HepG2 (cell line): ENCODE measurements around the gene MUTYH. TPM values are rescaled to one million over a fixed set of nuclear protein-coding genes. Genes with fewer than 3 reads are reported as not detected.

Experiments used
- CEBPB ChIP-seq: IDR thresholded peaks from 2 replicates; pipeline ENCODE4 v1.6.1; 2011; ENCODE audit warnings: low read depth, low read length, improper control_type of control experiment, borderline replicate concordance
- CHD2 ChIP-seq: IDR thresholded peaks from 2 replicates; pipeline ENCODE4 v1.6.1; 2011; ENCODE audit warnings: low read depth, low read length, improper control_type of control experiment
- FOXK2 ChIP-seq: fragments of 450-650 bp; IDR thresholded peaks from 2 replicates; pipeline ENCODE4 v1.6.1; 2016
- FOXP4 ChIP-seq: sonication (generic); formaldehyde crosslinking; IDR thresholded peaks from 2 replicates; pipeline ENCODE4 v1.4.0; 2020; ENCODE audit warnings: missing genetic modification reagents
- MED1 ChIP-seq: sonication (generic); formaldehyde crosslinking; IDR thresholded peaks from 2 replicates; pipeline ENCODE4 v1.4.0; 2020; ENCODE audit warnings: missing genetic modification reagents
- NPAS2 ChIP-seq: sonication (generic); formaldehyde crosslinking; IDR thresholded peaks from 2 replicates; pipeline ENCODE4 v1.8.0; 2022; ENCODE audit warnings: mild to moderate bottlenecking, missing genetic modification reagents, borderline replicate concordance
- PAWR ChIP-seq: sonication (generic); formaldehyde crosslinking; IDR thresholded peaks from 2 replicates; pipeline ENCODE4 v1.4.0; 2020; ENCODE audit warnings: missing genetic modification reagents, mild to moderate bottlenecking, borderline replicate concordance
- RAD51 ChIP-seq: fragments of 450-650 bp; IDR thresholded peaks from 2 replicates; pipeline ENCODE4 v1.6.1; 2016; ENCODE audit warnings: borderline replicate concordance
- RBAK ChIP-seq: sonication (generic); formaldehyde crosslinking; IDR thresholded peaks from 2 replicates; pipeline ENCODE4 v1.5.1; 2020; ENCODE audit warnings: mild to moderate bottlenecking, missing genetic modification reagents
- SALL2 ChIP-seq: sonication (generic); formaldehyde crosslinking; IDR thresholded peaks from 2 replicates; pipeline ENCODE4 v1.8.1; 2023; ENCODE audit warnings: mild to moderate bottlenecking, missing genetic modification reagents, inconsistent platforms
- SIX4 ChIP-seq: sonication (generic); formaldehyde crosslinking; IDR thresholded peaks from 2 replicates; pipeline ENCODE4 v1.4.0; 2020; ENCODE audit warnings: missing genetic modification reagents
- SMC3 ChIP-seq: IDR thresholded peaks from 2 replicates; pipeline ENCODE4 v1.6.1; 2011; ENCODE audit warnings: low read length, improper control_type of control experiment
- YEATS2 ChIP-seq: sonication (generic); formaldehyde crosslinking; IDR thresholded peaks from 2 replicates; pipeline ENCODE4 v1.4.0; 2020; ENCODE audit warnings: missing genetic modification reagents, borderline replicate concordance
- ZBTB43 ChIP-seq: sonication (generic); formaldehyde crosslinking; conservative IDR thresholded peaks from 2 replicates; pipeline ENCODE4 v1.4.0; 2020; ENCODE audit warnings: missing genetic modification reagents
- ZBTB8A ChIP-seq: sonication (generic); formaldehyde crosslinking; IDR thresholded peaks from 2 replicates; pipeline ENCODE4 v1.4.0; 2020; ENCODE audit warnings: mild to moderate bottlenecking, low read depth, missing genetic modification reagents, borderline replicate concordance
- ZFP91 ChIP-seq: sonication (generic); formaldehyde crosslinking; IDR thresholded peaks from 2 replicates; pipeline ENCODE4 v1.9.0; 2022; ENCODE audit warnings: missing genetic modification reagents, mild to moderate bottlenecking, borderline replicate concordance
- ZNF12 ChIP-seq: sonication (generic); formaldehyde crosslinking; IDR thresholded peaks from 2 replicates; pipeline ENCODE4 v1.5.0; 2020; ENCODE audit warnings: missing genetic modification reagents
- ZNF180 ChIP-seq: sonication (generic); formaldehyde crosslinking; IDR thresholded peaks from 2 replicates; pipeline ENCODE4 v1.4.0; 2020; ENCODE audit warnings: low read depth, missing genetic modification reagents, borderline replicate concordance
- ZNF296 ChIP-seq: sonication (generic); formaldehyde crosslinking; conservative IDR thresholded peaks from 2 replicates; pipeline ENCODE4 v1.5.0; 2020; ENCODE audit warnings: mild to moderate bottlenecking, missing genetic modification reagents
- ZNF549 ChIP-seq: sonication (generic); formaldehyde crosslinking; IDR thresholded peaks from 2 replicates; pipeline ENCODE4 v1.5.0; 2020; ENCODE audit warnings: missing genetic modification reagents
- ZNF564 ChIP-seq: sonication (generic); formaldehyde crosslinking; IDR thresholded peaks from 2 replicates; pipeline ENCODE4 v1.8.1; 2023; ENCODE audit warnings: mild to moderate bottlenecking, missing genetic modification reagents
- ZSCAN20 ChIP-seq: sonication (generic); formaldehyde crosslinking; IDR thresholded peaks from 2 replicates; pipeline ENCODE4 v1.4.0; 2020; ENCODE audit warnings: missing genetic modification reagents, mild to moderate bottlenecking, borderline replicate concordance
- polyA plus RNA-seq, 8 experiments: library from polyadenylated mRNA; depleted of rRNA in 3 of 8; stranded (reverse) in 7 of 8; unstranded in 1 of 8; fragments of >200 nt; fragmentation: Illumina TruSeq in 4 of 8; extraction: Trizol in 4 of 8; gene quantifications; 2 replicates each; pipeline versions ENCODE4 v1.2.1 to v1.2.3, GENCODE V29; 2011 to 2016; ENCODE audit warnings: low read depth in 4 of 8, missing spikeins in 1 of 8, mixed read lengths in 1 of 8; ENCODE audit not compliant: insufficient read depth in 1 of 8
- total RNA-seq, 5 experiments: library from RNA; depleted of rRNA; stranded (reverse); fragments of >200 nt; fragmentation: Illumina TruSeq; extraction: Trizol; gene quantifications; 2 replicates each; pipeline ENCODE4 v1.2.3, GENCODE V29; 2016; ENCODE audit warnings: low read depth in 1 of 5
- TF ChIP-seq, protein P1 (sequence below): sonication (generic); formaldehyde crosslinking; IDR thresholded peaks from 2 replicates; pipeline ENCODE4 v1.5.1; 2020; ENCODE audit warnings: mild to moderate bottlenecking, missing genetic modification reagents

MUTYH gene
- total and polyA plus RNA-seq, 2 of the 13 experiments (the other 11 are each of a cell fraction or from before 2014, with no cell fraction given), result 16.3 to 17.1 TPM

DNA sequence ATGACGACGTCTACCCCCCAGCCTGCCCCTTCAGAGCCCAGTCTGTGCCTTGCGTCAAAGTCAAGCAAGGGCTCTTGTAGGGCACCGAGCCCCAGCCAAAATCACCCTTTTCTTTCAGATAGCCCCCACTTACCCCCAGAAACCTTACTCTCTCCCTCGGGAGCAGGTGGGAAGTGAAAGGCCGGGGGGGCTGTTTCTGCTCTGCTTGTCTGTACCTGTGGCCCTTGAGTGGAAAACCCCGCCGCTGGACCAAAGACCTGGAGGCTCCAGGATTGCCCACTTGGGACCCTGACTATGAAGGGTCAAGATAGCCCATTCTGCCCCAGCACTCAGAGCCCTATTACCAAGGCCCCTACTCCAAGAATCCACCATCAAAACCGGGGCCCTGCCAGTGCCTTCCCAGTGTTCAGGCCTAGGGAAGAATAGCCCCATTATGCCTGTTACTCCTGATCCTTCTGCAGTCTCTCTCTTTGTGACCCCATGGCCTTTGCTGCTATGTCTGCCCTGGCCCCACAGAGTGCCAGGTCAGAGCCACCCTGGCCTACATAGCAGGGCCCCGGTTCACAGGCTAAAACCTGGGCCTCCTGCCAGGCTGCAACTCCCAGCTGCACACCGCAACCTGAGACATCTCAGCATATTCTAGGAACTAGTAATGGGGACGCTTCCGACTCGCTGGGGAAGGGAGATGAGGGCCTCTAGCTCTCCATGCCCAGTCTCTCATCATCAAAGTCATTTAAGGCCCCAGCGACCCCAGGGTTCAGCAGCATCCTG, 35.7 kb downstream of the MUTYH start (continued):
- TF ChIP-seq, protein P1, sequence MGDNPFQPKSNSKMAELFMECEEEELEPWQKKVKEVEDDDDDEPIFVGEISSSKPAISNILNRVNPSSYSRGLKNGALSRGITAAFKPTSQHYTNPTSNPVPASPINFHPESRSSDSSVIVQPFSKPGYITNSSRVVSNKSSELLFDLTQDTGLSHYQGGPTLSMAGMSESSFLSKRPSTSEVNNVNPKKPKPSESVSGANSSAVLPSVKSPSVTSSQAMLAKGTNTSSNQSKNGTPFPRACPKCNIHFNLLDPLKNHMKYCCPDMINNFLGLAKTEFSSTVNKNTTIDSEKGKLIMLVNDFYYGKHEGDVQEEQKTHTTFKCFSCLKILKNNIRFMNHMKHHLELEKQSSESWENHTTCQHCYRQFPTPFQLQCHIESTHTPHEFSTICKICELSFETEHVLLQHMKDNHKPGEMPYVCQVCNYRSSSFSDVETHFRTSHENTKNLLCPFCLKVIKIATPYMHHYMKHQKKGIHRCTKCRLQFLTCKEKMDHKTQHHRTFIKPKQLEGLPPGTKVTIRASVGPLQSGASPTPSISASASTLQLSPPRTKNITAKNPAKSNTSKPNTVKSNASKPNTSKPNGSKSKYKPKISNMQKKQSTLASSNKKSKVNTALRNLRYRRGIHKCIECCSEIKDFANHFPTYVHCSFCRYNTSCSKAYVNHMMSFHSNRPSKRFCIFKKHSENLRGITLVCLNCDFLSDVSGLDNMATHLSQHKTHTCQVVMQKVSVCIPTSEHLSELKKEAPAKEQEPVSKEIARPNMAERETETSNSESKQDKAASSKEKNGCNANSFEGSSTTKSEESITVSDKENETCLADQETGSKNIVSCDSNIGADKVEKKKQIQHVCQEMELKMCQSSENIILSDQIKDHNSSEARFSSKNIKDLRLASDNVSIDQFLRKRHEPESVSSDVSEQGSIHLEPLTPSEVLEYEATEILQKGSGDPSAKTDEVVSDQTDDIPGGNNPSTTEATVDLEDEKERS (CRISPR knock-in tag), result no peak
- TF ChIP-seq RBAK (CRISPR knock-in tag), result no peak
- TF ChIP-seq ZNF549 (CRISPR knock-in tag), result no peak
- no peak for TF ChIP-seq YEATS2
- TF ChIP-seq NPAS2 (CRISPR knock-in tag), result no peak
- no peak for TF ChIP-seq RAD51
- TF ChIP-seq SALL2 (CRISPR knock-in tag), result no peak
- no peak for TF ChIP-seq CHD2
- TF ChIP-seq ZNF564 (CRISPR knock-in tag), result no peak
- TF ChIP-seq SIX4 (CRISPR knock-in tag), result no peak
- no peak for TF ChIP-seq MED1 (CRISPR knock-in tag)
- TF ChIP-seq ZNF180 (CRISPR knock-in tag), result no peak
- no peak for TF ChIP-seq ZBTB43 (CRISPR knock-in tag)
- no peak for TF ChIP-seq CEBPB
- no peak for TF ChIP-seq SMC3
- TF ChIP-seq ZSCAN20, result no peak
- TF ChIP-seq FOXK2, result no peak
- TF ChIP-seq ZNF12 (CRISPR knock-in tag), result no peak
- no peak for TF ChIP-seq PAWR
- no peak for TF ChIP-seq ZBTB8A (CRISPR knock-in tag)
- 0 out of 2 replicates have a peak, but pooled peaks have one; percentile 32 for TF ChIP-seq ZFP91 (CRISPR knock-in tag)
- no peak for TF ChIP-seq ZNF296
- TF ChIP-seq FOXP4 (CRISPR knock-in tag), result peak; percentile 6; the same call in 1 of the 2 replicates
